H1 (cell line): ENCODE measurements around the gene DNAAF8.

Source experiments
- KDM5A ChIP-seq: fragments of 200-600 bp; IDR thresholded peaks from 2 replicates; pipeline ENCODE4 v1.7.1; 2012; ENCODE audit warnings: mild to moderate bottlenecking, low read length, inconsistent platforms, mixed read lengths
- PHF8 ChIP-seq: fragments of 200-600 bp; sonication (generic); conservative IDR thresholded peaks from 2 replicates; pipeline ENCODE4 v1.7.1; 2012; ENCODE audit warnings: low read depth, mild to moderate bottlenecking, inconsistent platforms, low read length, moderate library complexity
- POLR2AphosphoS5 ChIP-seq: IDR thresholded peaks from 2 replicates; pipeline ENCODE4 v1.6.1; 2011; ENCODE audit warnings: low read depth, low read length
- RAD21 ChIP-seq, 2 experiments: IDR thresholded peaks in 1 of 2; conservative IDR thresholded peaks in 1 of 2; 2 replicates each; pipeline ENCODE4 v1.6.1; 2011; ENCODE audit warnings: low read depth in 2 of 2, low read length in 2 of 2, improper control_type of control experiment in 1 of 2, inconsistent platforms in 1 of 2, mild to moderate bottlenecking in 1 of 2, moderate library complexity in 1 of 2
- TEAD4 ChIP-seq: IDR thresholded peaks from 2 replicates; pipeline ENCODE4 v1.6.1; 2012; ENCODE audit warnings: low read depth, low read length, inconsistent platforms, mixed read lengths
- TF ChIP-seq, protein P1 (sequence below), 3 experiments: IDR thresholded peaks; 1 replicate in 2 of 3; 2 replicates in 1 of 3; pipeline versions ENCODE4 v1.5.1 to v1.6.1; 2011; ENCODE audit warnings: low read length in 3 of 3, mild to moderate bottlenecking in 3 of 3, inconsistent platforms in 2 of 3, low read depth in 1 of 3, moderate library complexity in 1 of 3; ENCODE audit not compliant: insufficient read depth in 1 of 3; ENCODE audit errors: control extremely low read depth in 1 of 3

DNA sequence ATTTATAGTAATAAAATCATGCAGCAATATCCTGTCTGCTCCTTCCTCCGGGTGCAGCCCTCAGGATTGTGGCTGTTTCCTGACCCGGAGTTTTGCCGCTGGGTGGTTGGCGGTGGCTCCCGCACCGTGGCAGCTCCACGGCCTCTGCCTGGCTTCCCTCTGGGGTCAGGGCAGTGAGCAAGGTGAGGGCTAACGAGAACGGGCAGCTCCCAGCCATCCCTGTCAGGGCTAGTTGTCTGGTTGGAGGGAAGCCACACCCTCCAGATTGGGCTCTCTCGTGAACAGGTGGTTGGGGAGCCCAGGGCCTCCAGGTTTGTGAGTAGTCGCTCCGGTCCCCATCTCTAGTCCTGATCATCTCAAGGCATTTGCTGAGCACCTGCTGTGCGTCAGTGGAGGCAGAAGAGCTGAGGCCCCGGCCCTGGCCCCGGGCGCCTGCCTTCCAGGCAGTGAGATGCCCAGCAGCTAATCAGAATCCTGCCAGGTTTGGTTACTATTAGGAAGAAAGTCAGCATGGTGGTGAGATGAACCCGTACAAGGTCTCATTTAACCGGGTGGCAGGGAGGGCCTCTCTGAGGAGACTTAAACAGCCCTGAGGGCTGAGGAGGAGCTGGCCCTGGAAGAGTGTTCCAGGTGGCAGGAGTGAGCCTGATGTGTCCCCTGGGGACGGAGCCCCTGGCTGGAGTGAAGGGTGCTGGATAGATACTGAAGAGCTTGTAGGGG lies 43.2 kb upstream of the DNAAF8 start:
- TF ChIP-seq RAD21 (IDR thresholded peaks at IDR 0.05 in 1 of 2, conservative IDR thresholded peaks at IDR 0.05 in 1 of 2; ENCODE audit: low read depth in 2 of 2, low read length in 2 of 2) (no peak), KDM5A (no peak), TEAD4 (no peak), PHF8 (no peak), POLR2AphosphoS5 (no peak)
- TF ChIP-seq, protein P1, sequence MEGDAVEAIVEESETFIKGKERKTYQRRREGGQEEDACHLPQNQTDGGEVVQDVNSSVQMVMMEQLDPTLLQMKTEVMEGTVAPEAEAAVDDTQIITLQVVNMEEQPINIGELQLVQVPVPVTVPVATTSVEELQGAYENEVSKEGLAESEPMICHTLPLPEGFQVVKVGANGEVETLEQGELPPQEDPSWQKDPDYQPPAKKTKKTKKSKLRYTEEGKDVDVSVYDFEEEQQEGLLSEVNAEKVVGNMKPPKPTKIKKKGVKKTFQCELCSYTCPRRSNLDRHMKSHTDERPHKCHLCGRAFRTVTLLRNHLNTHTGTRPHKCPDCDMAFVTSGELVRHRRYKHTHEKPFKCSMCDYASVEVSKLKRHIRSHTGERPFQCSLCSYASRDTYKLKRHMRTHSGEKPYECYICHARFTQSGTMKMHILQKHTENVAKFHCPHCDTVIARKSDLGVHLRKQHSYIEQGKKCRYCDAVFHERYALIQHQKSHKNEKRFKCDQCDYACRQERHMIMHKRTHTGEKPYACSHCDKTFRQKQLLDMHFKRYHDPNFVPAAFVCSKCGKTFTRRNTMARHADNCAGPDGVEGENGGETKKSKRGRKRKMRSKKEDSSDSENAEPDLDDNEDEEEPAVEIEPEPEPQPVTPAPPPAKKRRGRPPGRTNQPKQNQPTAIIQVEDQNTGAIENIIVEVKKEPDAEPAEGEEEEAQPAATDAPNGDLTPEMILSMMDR (IDR thresholded peaks at IDR 0.05; ENCODE audit: control extremely low read depth in 1 of 3, insufficient read depth in 1 of 3, low read depth in 1 of 3, low read length in 3 of 3) = no peak
